NCI-H1417 (cell line): Measurements from ENCODE around the gene ACOT6.
"Not testable (repeated sequence)": the region's sequence is repeated elsewhere in the genome, so short reads cannot be mapped to it uniquely, and the experiment has no call there.

Experiments
- DNase-seq, 3 experiments: peaks; one replicate each; lab custom pipeline; 2025; lab: John Stamatoyannopoulos, UW

ACOT6 gene

GRCh38 chr14:73651005-73651404, 38.7 kb downstream of the ACOT6 start:
- DNase-seq: no peak

GRCh38 chr14:73655851-73656250, 43.5 kb downstream of the ACOT6 start:
- DNase-seq: no peak

- not testable (repeated sequence) for DNase-seq
Observed at GRCh38 chr14:73659202-73659601, 46.9 kb downstream of the ACOT6 start.

- no peak for DNase-seq
Observed at GRCh38 chr14:73660511-73660910, 48.2 kb downstream of the ACOT6 start.

GRCh38 chr14:73661872-73662271, 49.6 kb downstream of the ACOT6 start:
- no peak for DNase-seq

- DNase-seq: no peak
Observed at GRCh38 chr14:73662487-73662943, 50.2 kb downstream of the ACOT6 start.

- no peak for DNase-seq
Observed at GRCh38 chr14:73663548-73664212, 51.4 kb downstream of the ACOT6 start.

GRCh38 chr14:73665130-73665529, 52.8 kb downstream of the ACOT6 start:
- DNase-seq: no peak

- no peak for DNase-seq
Observed at GRCh38 chr14:73666583-73666982, 54.3 kb downstream of the ACOT6 start.

GRCh38 chr14:73667854-73668253, 55.5 kb downstream of the ACOT6 start:
- no peak for DNase-seq
